ENCODE data around the gene KCTD8.

DNA sequence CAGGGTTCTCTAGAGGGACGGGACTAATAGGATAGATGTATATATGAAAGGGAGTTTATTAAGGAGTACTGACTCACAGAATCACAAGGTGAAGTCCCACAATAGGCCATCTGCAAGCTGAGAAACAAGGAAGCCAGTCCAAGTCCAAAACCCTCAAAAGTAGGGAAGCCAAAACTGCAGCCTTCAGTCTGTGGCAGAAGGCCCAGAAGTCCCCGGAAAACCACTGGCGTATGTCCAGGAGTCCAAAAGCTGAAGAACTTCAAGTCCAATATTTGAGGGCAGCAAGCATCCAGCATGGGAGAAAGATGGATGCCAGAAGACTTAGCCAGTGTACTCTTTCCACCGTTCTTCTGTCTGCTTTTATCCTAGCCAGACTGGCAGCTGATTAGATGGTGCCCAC is 227.2 kb downstream of the KCTD8 start:
- TF ChIP-seq, protein P1, sequence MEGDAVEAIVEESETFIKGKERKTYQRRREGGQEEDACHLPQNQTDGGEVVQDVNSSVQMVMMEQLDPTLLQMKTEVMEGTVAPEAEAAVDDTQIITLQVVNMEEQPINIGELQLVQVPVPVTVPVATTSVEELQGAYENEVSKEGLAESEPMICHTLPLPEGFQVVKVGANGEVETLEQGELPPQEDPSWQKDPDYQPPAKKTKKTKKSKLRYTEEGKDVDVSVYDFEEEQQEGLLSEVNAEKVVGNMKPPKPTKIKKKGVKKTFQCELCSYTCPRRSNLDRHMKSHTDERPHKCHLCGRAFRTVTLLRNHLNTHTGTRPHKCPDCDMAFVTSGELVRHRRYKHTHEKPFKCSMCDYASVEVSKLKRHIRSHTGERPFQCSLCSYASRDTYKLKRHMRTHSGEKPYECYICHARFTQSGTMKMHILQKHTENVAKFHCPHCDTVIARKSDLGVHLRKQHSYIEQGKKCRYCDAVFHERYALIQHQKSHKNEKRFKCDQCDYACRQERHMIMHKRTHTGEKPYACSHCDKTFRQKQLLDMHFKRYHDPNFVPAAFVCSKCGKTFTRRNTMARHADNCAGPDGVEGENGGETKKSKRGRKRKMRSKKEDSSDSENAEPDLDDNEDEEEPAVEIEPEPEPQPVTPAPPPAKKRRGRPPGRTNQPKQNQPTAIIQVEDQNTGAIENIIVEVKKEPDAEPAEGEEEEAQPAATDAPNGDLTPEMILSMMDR (IDR thresholded peaks at IDR 0.05): no peak
- no peak for TF ChIP-seq POLR2A (IDR thresholded peaks at IDR 0.05)

Measured in adrenal gland (tissue), 5 donors.